GM12892 (cell line): ENCODE data around the gene HIP1.

Experiments used
- POLR2A ChIP-seq: IDR thresholded peaks from 2 replicates; pipeline ENCODE4 v1.6.1; 2011; ENCODE audit warnings: low read depth, low read length, control low read depth
- POLR2AphosphoS5 ChIP-seq: IDR thresholded peaks from 2 replicates; pipeline ENCODE4 v1.6.1; 2011; ENCODE audit warnings: low read depth, low read length, control low read depth
- TAF1 ChIP-seq: IDR thresholded peaks from 2 replicates; pipeline ENCODE4 v1.6.1; 2011; ENCODE audit warnings: low read depth, mild to moderate bottlenecking, control low read depth, low read length, borderline replicate concordance

DNA sequence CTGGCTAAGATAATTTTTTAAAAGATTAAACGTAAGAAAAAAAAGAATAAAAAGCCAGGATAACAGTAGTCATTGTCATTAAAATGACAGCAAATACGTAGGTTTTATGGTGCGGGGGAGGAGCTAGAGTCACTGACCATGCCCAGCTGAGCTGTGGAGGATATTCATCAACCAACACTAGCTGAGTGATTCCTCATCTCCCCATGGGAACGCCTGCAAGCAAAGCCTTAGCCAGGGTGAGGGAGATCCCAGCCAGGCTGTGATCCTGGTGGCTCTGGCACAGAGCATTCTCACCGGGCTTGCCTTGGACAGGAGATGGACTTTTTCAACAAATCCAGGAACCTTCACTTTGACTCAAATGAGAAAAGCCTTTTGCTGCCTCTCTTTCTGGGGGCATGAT is 94.2 kb downstream of the HIP1 start:
- TF ChIP-seq POLR2A (no peak), TAF1 (no peak), POLR2AphosphoS5 (no peak)
